Endothelial cell (in vitro differentiated cells): ENCODE data around the gene ADGB. TPM values are rescaled to one million over a fixed set of nuclear protein-coding genes. Genes with fewer than 3 reads are reported as not detected.

ENCODE experiments used
- DNase-seq: peaks from one replicate; pipeline ENCODE4 v3.0.0; 2021; ENCODE audit warnings: low spot score
- H3K27ac Mint-ChIP-seq: one replicate; pipeline ENCODE4 v1.8.0; 2021; ENCODE audit warnings: mixed read lengths, inconsistent platforms; ENCODE audit not compliant: unreplicated experiment
- H3K27me3 Mint-ChIP-seq: one replicate; pipeline ENCODE4 v1.8.0; 2021; ENCODE audit warnings: mild to moderate bottlenecking, moderate library complexity, mixed read lengths, inconsistent platforms; ENCODE audit not compliant: unreplicated experiment
- H3K36me3 Mint-ChIP-seq: one replicate; pipeline ENCODE4 v1.8.0; 2021; ENCODE audit warnings: mild to moderate bottlenecking, low read depth, mixed read lengths, inconsistent platforms; ENCODE audit not compliant: unreplicated experiment
- H3K4me1 Mint-ChIP-seq: one replicate; pipeline ENCODE4 v1.8.0; 2021; ENCODE audit warnings: mild to moderate bottlenecking, mixed read lengths, inconsistent platforms; ENCODE audit not compliant: unreplicated experiment
- H3K4me3 Mint-ChIP-seq: one replicate; pipeline ENCODE4 v1.8.0; 2021; ENCODE audit warnings: mild to moderate bottlenecking, mixed read lengths, inconsistent platforms; ENCODE audit not compliant: unreplicated experiment
- H3K9me3 Mint-ChIP-seq: one replicate; pipeline ENCODE4 v1.8.0; 2021; ENCODE audit warnings: mixed read lengths, inconsistent platforms; ENCODE audit not compliant: unreplicated experiment
- CTCF ChIP-seq: fragments of 200-600 bp; sonication (generic); IDR thresholded peaks from one replicate; pipeline ENCODE4 v1.5.0; 2021; ENCODE audit warnings: antibody characterized with exemption; ENCODE audit not compliant: unreplicated experiment
- total RNA-seq: library from RNA; stranded (reverse); fragmentation: NEBNext Ultra II Directional; extraction: Animal tissue kit (Norgen Biotek cat#: 25700); gene quantifications from one replicate; pipeline ENCODE4 v1.2.1, GENCODE V29; 2021; ENCODE audit not compliant: unreplicated experiment

The ADGB gene
- total RNA-seq, 1 donor from 2014 or later = not detected

DNA sequence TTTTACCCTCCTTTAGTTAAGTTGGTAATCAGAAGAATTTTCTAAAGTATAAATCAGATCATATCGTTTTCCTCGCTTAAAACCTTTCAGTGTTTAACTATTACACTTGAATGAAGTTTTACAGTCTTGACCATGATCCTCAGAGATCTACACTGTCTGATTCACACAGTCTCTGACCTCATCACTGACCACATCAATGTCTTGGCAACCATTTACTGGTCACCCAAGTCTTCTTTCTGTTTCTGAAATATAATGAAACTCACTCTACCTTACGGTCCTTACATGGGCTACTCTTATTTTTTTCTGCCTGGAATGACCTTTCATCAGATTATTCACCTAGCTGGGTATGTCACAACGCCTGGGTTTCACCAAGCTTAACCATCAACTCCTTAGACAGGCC lies 71.4 kb downstream of the ADGB start:
- Mint-ChIP-seq H3K36me3 (no peaks in the 10 kb centered on the region), H3K27ac (no peak overlapping the region), H3K4me3 (no peak overlapping the region), H3K27me3 (no peaks in the 10 kb centered on the region), H3K4me1 (peaks cover 5% of the 10 kb centered on the region), H3K9me3 (no peaks in the 10 kb centered on the region)
- TF ChIP-seq CTCF = no peak
- no peak for DNase-seq

- H3K9me3 Mint-ChIP-seq = no peaks in the 10 kb centered on the region
- H3K4me1 Mint-ChIP-seq = peaks cover 5% of the 10 kb centered on the region
- no peaks in the 10 kb centered on the region for H3K36me3 Mint-ChIP-seq
- H3K4me3 Mint-ChIP-seq = no peak overlapping the region
- no peak for DNase-seq
- no peaks in the 10 kb centered on the region for H3K27me3 Mint-ChIP-seq
- H3K27ac Mint-ChIP-seq = no peak overlapping the region
- TF ChIP-seq CTCF = no peak
Observed at GRCh38 chr6:146673069-146673468, 74.3 kb downstream of the ADGB start.

DNA sequence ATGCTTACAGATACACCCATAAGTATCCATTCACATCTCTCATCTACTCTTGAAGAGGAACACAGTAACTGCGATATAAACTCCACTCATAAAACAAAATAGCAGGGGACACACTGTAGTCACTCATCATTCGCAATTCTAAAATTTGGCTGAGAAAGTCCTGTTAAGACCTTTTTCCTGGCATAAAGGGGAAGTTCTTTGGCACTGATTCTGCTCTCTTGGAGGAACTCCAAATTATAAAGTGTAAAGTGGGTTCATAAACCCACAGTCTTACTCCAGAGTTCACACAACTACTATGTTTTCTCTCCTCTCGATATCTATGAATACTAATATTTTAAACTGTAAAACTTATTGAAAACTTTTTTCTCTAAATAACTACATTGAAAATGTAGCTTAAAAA lies 80.6 kb downstream of the ADGB start:
- Mint-ChIP-seq H3K36me3 (no peaks in the 10 kb centered on the region), H3K27me3 (peaks cover 2% of the 10 kb centered on the region), H3K27ac (no peak overlapping the region), H3K9me3 (no peaks in the 10 kb centered on the region), H3K4me1 (no peaks in the 10 kb centered on the region), H3K4me3 (no peak overlapping the region)
- DNase-seq = no peak
- no peak for TF ChIP-seq CTCF

DNA sequence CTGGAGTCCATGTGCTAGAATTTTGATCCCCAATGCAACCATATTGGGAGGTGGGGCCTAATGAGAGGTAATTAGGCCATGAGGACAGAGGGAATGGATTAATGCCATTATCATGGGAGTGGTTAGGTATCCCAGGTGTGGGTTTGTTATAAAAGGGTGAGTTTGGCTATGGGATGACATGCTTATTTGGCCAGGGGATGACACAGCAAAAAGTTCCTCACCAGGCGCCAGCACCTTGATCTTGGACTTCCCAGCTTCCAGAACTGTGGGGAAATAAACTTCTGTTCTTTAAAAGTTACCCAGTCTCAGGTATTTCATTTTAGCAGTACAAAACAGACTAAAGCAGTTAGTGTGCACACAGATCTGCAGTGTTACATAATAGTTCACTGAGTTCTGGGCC lies 84.1 kb downstream of the ADGB start:
- Mint-ChIP-seq H3K4me3 (no peak overlapping the region), H3K9me3 (no peaks in the 10 kb centered on the region), H3K27ac (no peak overlapping the region), H3K36me3 (no peaks in the 10 kb centered on the region), H3K27me3 (peaks cover 2% of the 10 kb centered on the region), H3K4me1 (no peaks in the 10 kb centered on the region)
- no peak for DNase-seq
- no peak for TF ChIP-seq CTCF

- Mint-ChIP-seq H3K27ac (no peak overlapping the region), H3K4me3 (no peak overlapping the region), H3K9me3 (no peaks in the 10 kb centered on the region), H3K27me3 (no peaks in the 10 kb centered on the region), H3K36me3 (no peaks in the 10 kb centered on the region), H3K4me1 (peaks cover 4% of the 10 kb centered on the region)
- DNase-seq = no peak
- TF ChIP-seq CTCF = no peak
Observed at GRCh38 chr6:146689806-146690205, 91.0 kb downstream of the ADGB start.
